ENCODE data around the gene ADORA1. TPM values are rescaled to one million over a fixed set of nuclear protein-coding genes. Genes with fewer than 3 reads are reported as not detected.

ADORA1 gene
- total RNA-seq, 1 donor from 2014 or later = not detected

- no peak for DNase-seq (ENCODE audit: low read depth, low spot score)
These were observed 28.8 kb downstream of the ADORA1 start for GRCh38 chr1:203156280-203156679.

DNA sequence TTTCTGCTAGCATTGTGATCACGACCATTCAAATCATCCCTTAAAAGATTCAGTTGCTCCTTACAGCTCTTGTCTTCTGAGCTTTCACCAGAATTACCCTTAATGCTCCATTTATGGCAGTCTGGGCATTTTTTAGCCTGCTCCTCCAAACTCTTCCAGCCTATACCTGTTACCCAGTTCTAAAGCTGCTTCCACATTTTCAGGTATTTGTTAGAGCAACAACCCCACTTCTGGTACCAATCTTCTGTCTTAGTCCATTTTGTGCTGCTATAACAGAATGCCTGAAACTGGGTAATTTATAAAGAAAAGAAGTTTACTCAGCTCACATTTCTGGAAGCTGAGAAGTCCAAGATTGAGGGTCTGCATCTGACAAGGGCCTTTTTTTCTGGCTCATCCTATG lies 30.9 kb downstream of the ADORA1 start:
- no peak for DNase-seq (ENCODE audit: low read depth, low spot score)

DNA sequence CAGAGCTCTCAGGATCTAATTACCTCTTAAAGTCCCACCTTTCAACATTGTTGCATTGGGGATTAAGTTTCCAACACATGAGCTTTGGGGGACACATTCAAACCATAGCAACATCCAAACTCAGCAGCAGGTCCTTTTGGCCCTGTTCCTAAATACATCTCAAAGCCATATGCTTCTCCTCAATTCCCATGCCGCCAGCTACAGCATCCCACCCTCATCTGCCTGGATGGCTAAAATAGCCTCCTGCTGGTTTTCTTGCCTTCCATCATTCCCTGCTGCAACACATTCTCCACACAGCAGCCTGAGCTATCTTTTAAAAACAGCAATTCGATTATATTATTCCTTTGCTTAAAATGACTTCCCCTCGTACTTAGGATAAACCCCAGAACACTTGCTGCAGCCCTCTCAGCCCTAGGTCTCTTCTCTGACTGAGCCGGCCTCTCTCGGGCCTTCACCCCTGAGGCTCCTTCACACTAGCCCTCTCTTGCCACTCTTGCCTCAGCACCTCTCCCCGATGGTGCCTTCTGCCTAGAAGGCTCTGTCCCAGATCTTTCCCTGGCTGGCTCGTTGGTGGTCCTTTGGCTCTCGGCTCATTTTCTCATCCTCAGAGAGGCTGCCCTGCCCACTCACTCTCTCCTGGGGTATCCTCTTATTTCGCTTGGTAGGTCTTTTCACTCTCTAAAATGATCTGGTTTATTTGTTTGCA lies 31.6 kb downstream of the ADORA1 start:
- no peak for DNase-seq (ENCODE audit: low read depth, low spot score)

- DNase-seq (ENCODE audit: low read depth, low spot score) = no peak
These were observed 32.3 kb downstream of the ADORA1 start for GRCh38 chr1:203159844-203160243.

- no peak for DNase-seq (ENCODE audit: low read depth, low spot score)
These were observed 33.6 kb downstream of the ADORA1 start for GRCh38 chr1:203161175-203161574.

- no peak for DNase-seq (ENCODE audit: low read depth, low spot score)
These were observed 34.2 kb downstream of the ADORA1 start for GRCh38 chr1:203161703-203162102.

- DNase-seq (ENCODE audit: low read depth, low spot score) = no peak
These were observed 34.9 kb downstream of the ADORA1 start for GRCh38 chr1:203162403-203162802.

GRCh38 chr1:203163891-203164635 lies 36.5 kb downstream of the ADORA1 start:
- no peak for DNase-seq (ENCODE audit: low read depth, low spot score)

- no peak for DNase-seq (ENCODE audit: low read depth, low spot score)
These were observed 37.7 kb downstream of the ADORA1 start for GRCh38 chr1:203165101-203165799.

DNA sequence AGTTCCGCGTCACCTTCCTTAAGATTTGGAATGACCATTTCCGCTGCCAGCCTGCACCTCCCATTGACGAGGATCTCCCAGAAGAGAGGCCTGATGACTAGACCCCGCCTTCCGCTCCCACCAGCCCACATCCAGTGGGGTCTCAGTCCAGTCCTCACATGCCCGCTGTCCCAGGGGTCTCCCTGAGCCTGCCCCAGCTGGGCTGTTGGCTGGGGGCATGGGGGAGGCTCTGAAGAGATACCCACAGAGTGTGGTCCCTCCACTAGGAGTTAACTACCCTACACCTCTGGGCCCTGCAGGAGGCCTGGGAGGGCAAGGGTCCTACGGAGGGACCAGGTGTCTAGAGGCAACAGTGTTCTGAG lies 38.3 kb downstream of the ADORA1 start:
- no peak for DNase-seq (ENCODE audit: low read depth, low spot score)

GRCh38 chr1:203166192-203166940 lies 38.8 kb downstream of the ADORA1 start:
- DNase-seq (ENCODE audit: low read depth, low spot score) = no peak

DNA sequence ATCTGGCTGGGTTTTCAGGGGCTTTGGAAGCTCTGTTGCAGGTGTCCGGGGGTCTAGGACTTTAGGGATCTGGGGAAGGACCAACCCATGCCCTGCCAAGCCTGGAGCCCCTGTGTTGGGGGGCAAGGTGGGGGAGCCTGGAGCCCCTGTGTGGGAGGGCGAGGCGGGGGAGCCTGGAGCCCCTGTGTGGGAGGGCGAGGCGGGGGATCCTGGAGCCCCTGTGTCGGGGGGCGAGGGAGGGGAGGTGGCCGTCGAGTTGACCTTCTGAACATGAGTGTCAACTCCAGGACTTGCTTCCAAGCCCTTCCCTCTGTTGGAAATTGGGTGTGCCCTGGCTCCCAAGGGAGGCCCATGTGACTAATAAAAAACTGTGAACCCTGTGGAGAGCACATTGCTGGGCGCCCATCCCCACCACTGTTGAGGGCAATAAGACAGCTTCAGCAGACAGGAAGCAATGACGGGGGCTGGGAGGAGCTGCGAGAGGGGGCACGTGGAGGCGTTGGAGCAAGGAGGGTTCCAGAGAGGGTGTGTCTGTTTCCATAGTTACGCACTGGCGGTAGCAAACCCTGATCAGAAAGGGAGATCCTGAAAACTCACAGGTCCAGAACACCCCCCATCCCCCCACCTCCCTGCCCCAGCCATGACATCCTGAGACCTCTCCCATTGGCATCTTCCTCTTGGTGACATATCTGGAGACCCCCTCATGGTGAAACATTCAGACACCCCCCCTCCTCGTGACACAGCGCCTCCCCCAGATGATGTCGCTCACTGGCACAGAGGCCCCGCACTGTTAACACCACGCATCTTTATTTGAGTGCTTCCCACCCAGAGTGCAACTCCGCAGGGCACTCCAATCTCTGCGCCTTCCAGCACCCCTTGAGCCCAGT lies 39.7 kb downstream of the ADORA1 start:
- DNase-seq (ENCODE audit: low read depth, low spot score) = no peak

- no peak for DNase-seq (ENCODE audit: low read depth, low spot score)
These were observed 40.3 kb downstream of the ADORA1 start for GRCh38 chr1:203167913-203168200.

DNA sequence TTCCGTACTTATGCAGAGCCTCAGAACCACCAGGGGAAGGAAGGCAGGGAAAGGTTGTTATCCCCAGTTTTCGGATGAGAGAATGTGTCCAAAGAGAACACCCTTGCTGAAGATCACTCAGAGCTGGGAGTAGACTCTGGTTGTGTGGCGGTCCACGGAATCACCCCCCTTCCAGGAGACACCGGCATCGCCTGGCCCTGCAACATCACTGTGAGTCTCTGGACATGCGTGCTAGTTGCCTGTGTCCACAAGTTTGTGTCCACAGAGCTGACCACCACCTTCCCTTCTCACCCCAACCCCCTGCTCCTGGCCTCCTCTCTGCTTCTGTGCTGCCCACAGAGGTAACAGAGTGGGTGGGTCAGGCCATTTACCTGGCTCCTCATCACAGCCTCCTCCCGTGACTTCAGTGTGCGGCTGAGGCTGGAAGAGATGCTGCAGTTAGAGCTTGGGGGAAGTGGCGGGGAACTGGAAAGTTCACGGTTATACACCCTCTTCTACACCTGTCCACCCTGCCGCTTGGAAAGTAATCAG lies 40.8 kb downstream of the ADORA1 start:
- DNase-seq (ENCODE audit: low read depth, low spot score) = no peak

GRCh38 chr1:203168991-203169390 lies 41.5 kb downstream of the ADORA1 start:
- DNase-seq (ENCODE audit: low read depth, low spot score) = no peak

- DNase-seq (ENCODE audit: low read depth, low spot score) = no peak
These were observed 42.4 kb downstream of the ADORA1 start for GRCh38 chr1:203169770-203170520.

GRCh38 chr1:203170625-203171330 lies 43.3 kb downstream of the ADORA1 start:
- DNase-seq (ENCODE audit: low read depth, low spot score) = no peak

GRCh38 chr1:203171341-203172183 lies 44.0 kb downstream of the ADORA1 start:
- no peak for DNase-seq (ENCODE audit: low read depth, low spot score)

All from pulmonary artery endothelial cell (primary cell).